ENCODE measurements around the gene AKR1C1. TPM values are rescaled to one million over a fixed set of nuclear protein-coding genes. Genes with fewer than 3 reads are reported as not detected.
"Not testable (repeated sequence)": the region's sequence is repeated elsewhere in the genome, so short reads cannot be mapped to it uniquely, and the experiment has no call there.

The AKR1C1 gene
- total RNA-seq, 1 experiment from 2014 or later = 68.3 TPM

GRCh38 chr10:5018134-5018533 is 54.9 kb downstream of the AKR1C1 start:
- no peak for DNase-seq (ENCODE audit: low spot score)

- DNase-seq (ENCODE audit: low spot score) = peak; percentile 63
Measured at GRCh38 chr10:5018671-5019277, 55.6 kb downstream of the AKR1C1 start.

- DNase-seq (ENCODE audit: low spot score) = peak; percentile 52
Measured at GRCh38 chr10:5019770-5020612, 56.8 kb downstream of the AKR1C1 start.

GRCh38 chr10:5021624-5022290 is 58.5 kb downstream of the AKR1C1 start:
- not testable (repeated sequence) for DNase-seq (ENCODE audit: low spot score)

- DNase-seq (ENCODE audit: low spot score) = no peak
Measured at GRCh38 chr10:5023177-5023805, 60.1 kb downstream of the AKR1C1 start.

- DNase-seq (ENCODE audit: low spot score) = peak; percentile 27
Measured at GRCh38 chr10:5025461-5025881, 62.3 kb downstream of the AKR1C1 start.

GRCh38 chr10:5030989-5031388 is 67.8 kb downstream of the AKR1C1 start:
- no peak for DNase-seq (ENCODE audit: low spot score)

GRCh38 chr10:5031588-5031987 is 68.4 kb downstream of the AKR1C1 start:
- DNase-seq (ENCODE audit: low spot score) = not testable (repeated sequence)

- DNase-seq (ENCODE audit: low spot score) = not testable (repeated sequence)
Measured at GRCh38 chr10:5032444-5032843, 69.2 kb downstream of the AKR1C1 start.

Other genes starting within 250 kb of the AKR1C1 start
- gene AKR1E2, start 137.2 kb upstream of the AKR1C1 start, total RNA-seq (2014; rRNA removed; shearing (Covaris generic)) = not detected in 2 replicates
- gene AKR1C2, start 40.4 kb downstream of the AKR1C1 start, total RNA-seq (2014; rRNA removed; shearing (Covaris generic)) = 50.4 and 186 TPM in 2 replicates
- 45.3 and 120 TPM in 2 replicates for gene AKR1C3, start 131.0 kb downstream of the AKR1C1 start, total RNA-seq (2014; rRNA removed; shearing (Covaris generic))
- not detected in 2 replicates for gene AKR1C8, start 221.7 kb downstream of the AKR1C1 start, total RNA-seq (2014; rRNA removed; shearing (Covaris generic))
- not detected in 2 replicates for gene AKR1C4, start 233.4 kb downstream of the AKR1C1 start, total RNA-seq (2014; rRNA removed; shearing (Covaris generic))

Data from A172 (cell line).